GM18861 (cell line): Measurements from ENCODE around the gene ALG1.
A peak's percentile ranks its signal among the peaks of the same experiment; 100 is the strongest.

Source experiments
- ATAC-seq: cut with Tn5 transposase; IDR thresholded peaks from one replicate; pipeline ENCODE4 v1.9.1; 2021; ENCODE audit not compliant: unreplicated experiment

Gene ALG1, protein sequence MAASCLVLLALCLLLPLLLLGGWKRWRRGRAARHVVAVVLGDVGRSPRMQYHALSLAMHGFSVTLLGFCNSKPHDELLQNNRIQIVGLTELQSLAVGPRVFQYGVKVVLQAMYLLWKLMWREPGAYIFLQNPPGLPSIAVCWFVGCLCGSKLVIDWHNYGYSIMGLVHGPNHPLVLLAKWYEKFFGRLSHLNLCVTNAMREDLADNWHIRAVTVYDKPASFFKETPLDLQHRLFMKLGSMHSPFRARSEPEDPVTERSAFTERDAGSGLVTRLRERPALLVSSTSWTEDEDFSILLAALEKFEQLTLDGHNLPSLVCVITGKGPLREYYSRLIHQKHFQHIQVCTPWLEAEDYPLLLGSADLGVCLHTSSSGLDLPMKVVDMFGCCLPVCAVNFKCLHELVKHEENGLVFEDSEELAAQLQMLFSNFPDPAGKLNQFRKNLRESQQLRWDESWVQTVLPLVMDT

DNA sequence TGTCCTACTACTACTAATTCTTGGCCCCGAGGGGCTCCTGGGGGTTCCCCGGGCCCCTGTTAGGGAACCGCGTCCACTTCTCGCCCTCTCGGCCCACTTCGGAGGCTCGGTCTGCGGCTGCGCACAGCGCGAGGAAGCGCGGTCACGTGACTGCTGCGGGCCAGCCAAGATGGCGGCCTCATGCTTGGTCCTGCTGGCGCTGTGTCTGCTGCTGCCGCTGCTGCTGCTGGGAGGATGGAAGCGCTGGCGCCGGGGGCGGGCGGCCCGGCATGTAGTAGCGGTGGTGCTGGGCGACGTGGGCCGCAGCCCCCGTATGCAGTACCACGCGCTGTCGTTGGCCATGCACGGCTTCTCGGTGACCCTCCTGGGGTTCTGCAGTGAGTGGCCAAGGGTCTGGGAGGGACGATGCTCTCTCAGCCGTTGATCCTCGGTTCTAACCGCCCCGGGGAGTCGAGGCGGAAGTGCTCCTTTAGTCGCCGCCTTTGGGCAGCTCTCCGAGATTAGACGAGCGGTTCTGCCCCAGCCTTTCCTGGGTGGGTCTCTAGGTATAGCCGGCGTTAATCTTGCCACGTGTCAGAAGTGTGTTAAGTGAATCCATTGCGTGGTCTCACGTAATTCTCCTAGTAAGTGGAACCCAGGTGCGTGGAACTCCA, at the start of gene ALG1:
Gene ALG1, plus strand, starts transcription at position 163 of the 653 bp plus-strand sequence. Its CDS starts 7 bp downstream, at position 170.
- peak; percentile 83 for ATAC-seq

DNA sequence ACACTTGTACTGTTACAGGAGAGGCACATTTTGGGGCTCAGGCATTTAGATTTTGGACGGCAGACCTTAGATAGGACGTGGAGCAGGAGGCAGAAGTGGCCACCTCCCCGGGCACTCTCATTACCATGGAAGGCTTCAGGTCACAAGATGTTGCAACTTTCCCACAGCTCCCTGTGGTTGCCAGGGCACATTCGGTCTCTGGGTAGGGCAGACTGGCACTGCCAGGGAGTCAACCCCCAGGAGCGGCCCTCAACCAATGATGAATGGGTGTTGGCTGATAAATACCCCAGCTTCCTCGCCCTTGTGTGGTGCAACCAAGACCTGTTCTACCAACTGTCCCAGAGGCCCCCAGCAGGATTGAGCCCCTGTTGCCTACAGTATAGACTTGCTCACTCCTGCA, 49.1 kb upstream of the ALG1 start:
- no peak for ATAC-seq

DNA sequence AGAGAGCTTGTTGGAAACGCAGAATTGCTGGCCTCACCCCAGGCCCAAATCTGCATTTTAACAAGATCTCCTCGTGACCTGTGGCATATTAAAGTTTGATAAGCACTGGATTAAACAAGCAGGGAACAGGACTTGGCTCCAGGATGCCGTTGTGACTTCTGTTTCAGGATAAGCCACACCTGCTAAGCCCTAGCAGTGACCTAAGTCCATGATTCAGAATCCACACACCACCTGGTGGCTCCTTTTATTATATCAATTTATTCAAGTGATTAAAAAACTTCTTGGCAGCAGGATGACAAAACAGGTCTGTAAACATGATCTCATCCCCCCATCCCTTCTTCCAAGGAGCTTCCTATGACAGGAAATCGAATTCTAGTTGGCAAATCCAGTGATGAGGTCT, 47.0 kb upstream of the ALG1 start:
- ATAC-seq, result no peak

DNA sequence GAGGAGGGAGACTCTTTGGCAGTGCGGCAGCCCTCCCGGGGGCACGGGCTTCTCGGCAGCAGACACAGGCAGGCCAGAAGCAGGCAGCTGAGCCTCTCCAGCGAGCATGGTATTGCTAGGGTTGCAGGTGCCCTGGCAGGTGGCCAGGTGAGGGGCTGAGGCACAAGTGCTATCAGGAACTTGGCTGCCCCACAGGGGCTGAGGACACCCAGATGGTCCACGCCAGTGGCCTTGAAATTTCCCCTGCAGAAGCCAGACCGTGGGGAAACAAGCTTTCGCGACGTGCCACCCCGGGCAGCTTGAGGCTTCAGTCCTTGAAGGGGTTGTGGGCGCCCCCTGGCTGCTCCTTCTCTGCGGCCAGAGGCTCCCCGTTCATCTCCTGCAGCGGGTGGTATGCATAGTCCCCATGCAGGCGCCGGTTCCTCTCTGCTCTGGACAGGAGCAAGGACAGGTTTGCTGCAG, 46.4 kb upstream of the ALG1 start:
- ATAC-seq, result no peak

DNA sequence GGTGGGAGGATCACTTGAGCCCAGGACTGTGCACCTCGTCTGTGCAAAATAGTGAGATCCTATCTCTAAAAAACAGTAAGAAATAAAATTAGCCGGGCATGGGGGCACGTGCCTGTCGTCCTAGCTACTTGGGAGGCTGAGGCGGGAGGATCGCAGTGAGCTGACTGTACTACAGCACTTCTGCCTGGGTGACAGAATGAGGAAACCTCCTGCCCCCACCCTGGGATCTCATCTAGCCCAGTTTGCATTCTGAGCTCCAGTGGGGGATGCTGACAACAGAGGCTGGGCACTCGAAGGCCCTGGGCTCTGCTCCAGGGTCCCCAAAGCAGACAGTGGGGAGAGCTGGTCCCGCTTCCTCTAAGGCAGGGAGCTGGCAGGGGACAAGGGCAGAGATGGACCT, 45.0 kb upstream of the ALG1 start:
- ATAC-seq, result no peak

DNA sequence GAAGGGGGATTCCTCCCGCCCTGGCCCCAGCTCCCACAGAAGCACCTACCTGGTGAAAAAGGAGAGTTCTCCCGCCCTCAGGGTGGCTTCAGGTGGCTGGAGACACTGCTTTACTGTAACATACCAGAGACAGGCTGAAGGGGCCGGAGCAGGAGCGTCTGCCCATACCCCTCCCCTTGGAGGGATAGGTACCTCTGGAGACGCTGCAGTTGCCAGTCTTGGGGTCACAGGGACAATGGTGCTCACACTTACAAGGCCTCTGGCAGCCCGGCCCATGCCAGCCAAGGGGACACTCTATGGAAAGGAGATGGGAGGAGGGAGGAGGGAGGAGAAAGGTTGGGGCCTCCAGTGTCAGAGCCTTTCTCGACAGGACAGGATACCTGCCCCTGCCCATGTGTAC, 44.6 kb upstream of the ALG1 start:
- no peak for ATAC-seq

DNA sequence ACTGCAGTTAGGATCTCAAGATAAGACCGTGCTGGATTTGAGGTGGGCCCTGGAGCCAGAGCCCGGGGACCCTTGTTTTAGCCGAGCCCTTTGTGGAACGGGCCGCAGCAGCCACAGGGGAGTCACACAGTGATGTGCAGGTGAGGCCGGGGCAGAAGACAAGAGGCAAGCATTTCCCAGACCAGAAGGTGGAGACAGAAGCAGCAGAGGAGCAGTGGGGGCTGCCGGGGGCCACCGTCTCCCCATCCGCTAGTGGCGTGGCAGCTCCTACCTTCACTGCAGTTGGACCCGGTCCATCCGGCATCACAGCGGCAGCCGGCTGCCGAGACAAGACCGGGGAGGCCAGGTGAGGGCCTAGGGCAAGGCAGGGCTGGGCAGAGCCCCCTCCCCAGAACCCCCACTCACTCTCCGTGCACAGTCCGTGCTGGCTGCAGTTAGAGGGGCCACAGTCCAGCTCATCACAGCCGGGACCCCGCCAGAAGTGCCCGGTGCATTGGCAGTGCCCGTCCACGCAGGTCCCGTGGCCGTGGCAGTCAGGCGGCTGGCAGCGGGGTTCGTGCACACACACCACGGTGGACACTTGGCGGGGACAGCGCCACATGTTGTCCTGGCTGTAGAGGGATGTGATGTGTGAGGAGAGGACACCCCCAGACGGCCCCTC, 43.9 kb upstream of the ALG1 start:
- ATAC-seq, result no peak

DNA sequence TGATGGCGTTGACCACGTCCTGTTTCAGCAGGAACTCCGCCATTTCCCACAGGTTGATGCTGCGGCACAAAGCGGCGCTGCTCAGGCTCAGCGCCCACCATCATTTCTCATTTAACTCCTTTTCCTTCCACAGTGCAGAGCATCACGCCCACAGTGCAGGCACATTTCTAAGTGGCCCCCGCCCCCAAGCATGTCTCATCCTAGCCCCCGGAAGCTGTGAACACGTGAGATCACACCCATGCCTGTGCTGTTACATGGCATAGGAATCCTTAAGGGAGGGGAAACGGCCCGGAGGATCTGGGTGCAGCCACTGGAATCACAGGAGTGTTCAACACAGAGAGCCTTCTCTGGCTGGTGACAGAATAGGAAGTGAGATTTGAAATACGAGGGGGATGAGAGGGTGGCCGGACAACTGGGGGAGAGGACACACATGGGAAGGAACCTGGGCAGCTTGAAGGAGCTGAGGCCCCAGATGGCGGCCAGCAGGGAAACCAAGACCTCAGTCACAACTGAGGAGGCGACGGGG, 42.6 kb upstream of the ALG1 start:
- no peak for ATAC-seq

DNA sequence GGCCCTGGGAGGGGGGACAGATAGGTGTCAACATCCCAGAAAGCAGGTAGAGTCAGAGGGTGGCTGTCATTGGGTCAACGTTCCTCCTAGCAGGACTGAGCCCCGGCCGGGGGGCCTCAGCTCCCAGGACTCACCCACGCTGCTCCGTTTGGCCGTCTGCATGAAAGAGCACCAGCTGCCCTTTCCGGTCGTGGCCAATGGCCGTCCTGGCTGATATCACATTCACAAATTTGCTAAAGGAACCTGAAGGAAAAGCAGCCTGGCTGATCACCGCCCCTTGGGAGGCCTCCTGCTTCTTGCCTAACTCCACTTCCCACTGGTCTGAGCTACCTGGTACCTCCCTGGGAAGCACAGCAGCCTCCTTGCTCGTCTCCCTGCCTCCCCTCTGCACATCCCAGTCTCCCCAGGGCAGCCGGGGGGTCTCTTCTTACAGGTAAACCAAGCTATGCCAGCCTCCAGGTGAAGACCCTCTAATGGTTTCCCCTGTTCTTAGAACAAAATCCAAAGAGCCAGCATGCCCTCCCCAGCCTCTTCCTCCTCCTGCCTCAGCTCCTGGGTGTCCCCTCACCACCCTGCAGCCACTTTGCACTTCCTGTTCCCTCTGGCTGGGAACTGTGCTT, 41.3 kb upstream of the ALG1 start:
- ATAC-seq, result no peak

DNA sequence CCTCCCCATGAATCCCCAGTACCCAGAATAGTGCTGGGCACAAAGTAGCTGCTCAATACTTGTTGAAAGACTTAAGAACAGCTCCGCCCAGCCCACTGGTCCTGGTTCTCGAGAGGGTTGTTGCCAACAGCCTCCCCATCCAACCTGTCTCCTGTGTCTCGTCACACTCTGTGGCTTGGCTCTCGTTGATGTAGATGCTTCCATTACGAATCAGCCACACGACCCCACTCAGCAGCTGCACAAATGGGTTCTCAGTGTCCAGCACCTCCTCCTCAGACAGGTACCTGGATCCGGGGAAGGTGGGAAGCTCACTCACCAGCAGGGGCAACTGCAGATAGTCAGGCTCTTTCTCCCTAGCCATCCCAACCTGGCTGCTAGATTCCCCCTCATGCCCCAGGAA, 40.0 kb upstream of the ALG1 start:
- ATAC-seq, result no peak

DNA sequence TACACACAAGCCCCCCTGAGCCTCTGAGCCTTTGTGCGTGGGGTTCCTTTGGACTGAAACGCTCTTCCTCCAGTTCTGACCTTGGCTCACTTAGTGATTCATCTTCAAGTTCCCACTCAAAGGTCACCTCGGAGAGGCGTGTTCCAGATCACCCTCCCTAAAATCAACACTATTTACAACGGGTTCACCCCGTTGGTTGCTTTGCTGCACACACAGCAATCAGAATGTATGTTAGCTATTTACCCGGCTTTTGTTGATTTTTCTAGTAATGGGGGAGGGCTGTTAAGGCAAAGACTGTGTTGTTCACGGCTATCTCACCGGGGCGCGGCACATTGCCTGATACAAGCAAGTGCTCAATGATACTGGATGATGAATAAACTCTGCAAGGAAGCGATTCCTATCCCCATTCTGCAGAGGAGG, 38.9 kb upstream of the ALG1 start:
- no peak for ATAC-seq

DNA sequence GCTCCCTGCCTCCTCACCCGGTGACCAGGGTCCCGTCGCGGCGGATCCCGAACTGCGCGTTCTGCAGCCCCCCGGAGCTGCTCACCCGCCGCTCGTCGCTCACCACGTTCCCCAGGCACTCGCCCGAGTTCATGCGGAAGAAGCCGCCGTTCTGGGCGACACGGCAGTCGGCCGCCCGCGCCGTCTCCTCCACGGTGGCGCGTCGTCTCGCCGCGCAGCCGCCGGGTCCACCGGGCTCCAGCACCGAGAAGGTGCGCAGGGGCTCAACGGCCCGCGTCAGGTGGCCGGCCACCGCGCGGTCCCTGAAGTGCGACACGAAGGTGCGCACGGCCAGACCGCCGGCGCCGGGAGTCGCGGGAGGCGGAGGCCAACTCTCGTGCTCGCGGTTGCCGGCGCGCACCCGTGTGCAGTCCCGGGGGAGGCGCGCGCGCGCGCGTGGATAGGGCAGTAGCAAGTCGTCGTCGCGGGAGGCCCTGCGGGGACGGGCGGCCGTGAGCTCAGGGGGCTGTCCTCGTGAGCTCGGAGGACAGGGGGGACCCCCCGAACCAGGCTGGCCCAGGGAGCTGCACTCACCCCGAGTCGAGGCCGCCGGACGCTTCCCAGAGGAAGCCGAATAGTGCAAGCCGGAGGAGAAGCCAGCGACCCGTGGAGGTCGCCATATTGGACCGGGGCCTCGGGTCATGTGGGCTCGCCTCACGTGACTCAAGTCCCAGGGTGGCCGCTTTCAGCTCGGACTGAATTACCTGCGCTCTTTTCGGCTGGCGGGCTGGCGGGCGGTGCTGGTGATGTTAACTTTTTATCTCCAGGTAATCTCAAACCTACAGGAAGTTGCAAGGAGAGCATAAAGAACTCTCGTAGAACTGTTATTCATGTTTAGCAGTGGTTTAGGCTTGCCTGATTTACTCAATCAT, 38.1 kb upstream of the ALG1 start, which contains the start of gene NAGPA:
Gene NAGPA, minus strand, starts transcription at position 680 of the 911 bp plus-strand sequence. Its CDS starts 21 bp downstream, at position 659.
- peak; percentile 86 for ATAC-seq

DNA sequence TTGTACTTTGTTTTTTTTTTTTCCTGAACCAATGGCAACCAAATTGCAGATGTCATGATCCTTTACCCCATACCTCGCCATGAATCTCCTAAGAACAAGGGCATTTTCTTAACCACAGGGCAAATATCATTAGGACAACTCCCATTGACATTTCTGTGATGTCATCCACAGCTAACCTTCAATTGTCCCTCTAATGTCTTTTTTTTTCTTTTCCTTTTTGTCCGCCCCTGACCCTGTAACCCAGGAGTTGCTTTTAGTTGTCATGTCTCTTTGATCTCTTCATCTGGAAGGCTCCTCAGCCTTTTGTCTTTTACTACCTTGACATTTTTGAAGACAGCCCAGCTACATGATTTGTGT, 37.5 kb upstream of the ALG1 start:
- no peak for ATAC-seq

DNA sequence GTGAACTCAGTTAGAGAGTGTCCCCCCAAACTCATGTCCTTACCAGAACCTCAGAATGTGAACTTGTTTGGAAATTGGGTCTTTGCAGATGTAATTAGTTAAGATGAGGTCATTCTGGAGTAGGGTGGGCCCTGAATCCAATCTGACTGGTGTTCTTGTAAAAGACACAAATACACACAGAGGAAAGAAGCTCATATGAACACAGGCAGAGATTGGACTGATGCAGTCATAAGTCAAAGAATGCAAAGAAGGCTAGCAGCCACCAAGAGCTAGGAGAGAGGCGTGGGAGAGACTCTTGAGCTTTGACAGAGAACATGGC, 35.8 kb upstream of the ALG1 start:
- no peak for ATAC-seq

DNA sequence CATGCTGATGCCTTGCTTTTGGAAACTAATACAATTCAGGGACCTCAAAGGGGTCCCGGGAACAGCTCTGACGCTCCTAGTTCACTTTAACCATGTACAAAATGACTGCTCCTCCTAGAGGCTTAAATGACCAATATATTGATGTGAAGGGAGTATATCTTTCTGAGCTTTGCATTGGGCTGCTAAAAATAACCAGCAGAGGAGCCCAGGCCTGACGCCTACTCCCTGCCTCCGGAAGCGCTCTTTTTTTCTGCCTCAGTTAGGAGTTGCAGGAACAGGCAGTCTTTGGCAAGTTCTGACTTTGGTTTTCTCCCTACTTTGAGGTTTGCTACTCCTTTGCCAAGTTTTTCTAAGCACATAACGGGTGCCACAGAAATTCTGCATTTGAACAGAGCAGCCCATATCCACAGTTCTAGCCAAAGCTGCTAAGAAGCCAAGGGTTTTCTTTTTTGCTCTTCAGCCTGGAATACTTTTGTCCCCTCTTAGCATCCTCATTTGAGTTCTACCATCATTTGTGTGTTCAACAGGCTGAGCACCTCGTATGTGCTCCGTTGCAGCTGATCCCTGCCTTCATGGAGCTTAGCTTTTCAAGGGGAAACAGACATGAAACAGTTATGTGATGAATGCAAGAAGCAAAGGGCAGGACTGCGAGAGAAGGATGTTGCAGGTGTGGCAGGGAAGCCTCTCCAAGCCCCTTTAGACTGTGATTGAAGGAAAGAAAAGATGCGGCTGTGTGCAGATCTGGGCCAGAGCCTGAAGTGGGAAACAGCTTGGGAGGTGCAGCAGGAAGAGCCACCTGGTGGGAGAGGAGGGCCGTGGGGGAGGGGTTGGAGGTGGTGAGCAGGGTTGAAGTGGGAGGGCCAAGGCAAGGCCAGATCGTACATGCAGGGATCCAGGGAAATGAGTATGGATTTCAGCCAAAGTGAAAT, 35.2 kb upstream of the ALG1 start:
- ATAC-seq, result no peak

DNA sequence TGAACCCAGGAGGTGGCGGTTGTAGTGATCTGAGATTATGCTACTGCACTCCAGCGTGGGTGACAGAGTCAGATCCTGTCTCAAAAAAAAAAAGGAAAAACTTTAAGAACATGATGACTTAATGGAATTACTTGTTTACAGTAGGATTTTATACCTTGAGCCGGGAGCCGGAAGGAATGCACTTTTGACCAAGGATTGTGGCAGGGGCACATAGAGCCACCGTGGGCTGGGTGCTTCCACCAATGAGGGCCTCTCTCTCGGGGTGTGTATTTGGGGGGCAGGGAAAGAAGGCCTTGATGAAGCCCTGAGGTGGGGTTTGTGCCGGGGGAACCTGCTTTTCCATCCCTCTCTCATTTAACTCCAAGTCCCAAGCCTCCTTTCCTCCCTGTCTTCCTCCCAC, 31.2 kb upstream of the ALG1 start:
- ATAC-seq, result no peak

DNA sequence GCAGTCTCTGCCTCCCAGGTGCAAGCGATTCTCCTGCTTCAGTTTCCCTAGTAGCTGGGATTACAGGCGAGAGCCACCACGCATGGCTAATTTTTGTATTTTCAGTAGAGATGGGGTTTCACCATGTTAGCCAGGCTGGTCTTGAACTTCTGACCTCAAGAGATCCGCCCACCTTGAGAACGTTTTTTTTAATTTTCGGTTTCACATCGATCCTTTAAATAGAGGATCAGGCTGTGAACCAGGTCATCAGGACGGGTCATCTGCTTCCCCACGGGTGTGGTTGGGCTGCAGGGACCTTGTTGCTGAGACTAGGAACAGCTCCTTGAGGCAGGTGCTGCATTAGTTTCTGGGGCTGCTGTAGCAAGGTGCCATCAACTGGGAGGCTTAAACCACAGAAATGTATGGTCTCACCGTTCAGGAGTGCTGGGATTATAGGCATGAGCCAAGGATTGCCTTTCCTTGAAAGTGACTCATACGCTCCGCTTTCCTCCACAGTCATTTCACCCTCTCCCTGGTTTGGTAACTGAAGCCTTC, 30.0 kb upstream of the ALG1 start:
- no peak for ATAC-seq

DNA sequence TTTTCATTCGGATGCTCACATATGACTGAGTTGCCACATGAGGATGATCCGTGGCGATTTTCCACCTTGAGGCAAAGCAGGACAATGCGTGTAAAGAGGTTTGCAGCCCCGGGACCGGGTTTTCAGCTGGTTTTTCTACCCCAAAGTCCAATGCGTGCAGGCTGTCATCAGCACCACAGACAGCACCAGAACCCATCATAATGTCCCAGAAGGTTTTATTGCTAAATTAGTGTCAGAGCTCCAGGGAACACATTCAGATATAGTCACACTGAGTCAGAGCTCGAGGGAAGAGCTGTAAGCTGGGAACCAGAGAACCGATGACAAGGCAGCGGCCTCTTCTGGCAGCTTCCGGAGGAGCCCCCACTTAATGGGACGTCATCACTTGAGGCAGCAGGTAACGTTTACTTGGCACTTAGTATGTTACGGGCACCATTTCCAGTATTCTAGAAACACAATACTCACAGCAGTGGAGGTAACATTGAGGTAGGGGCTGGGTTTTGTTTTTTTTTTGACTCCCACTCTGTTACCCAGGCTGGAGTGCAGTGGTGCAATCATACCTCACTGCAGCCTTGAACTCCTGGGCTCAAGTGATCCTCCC, 29.0 kb upstream of the ALG1 start:
- no peak for ATAC-seq
